Ammon's horn (tissue), 1 donor: ENCODE measurements around the gene PARD3.
"Not testable (repeated sequence)": the region's sequence is repeated elsewhere in the genome, so short reads cannot be mapped to it uniquely, and the experiment has no call there.

Source experiments
- DNase-seq: peaks from one replicate; pipeline ENCODE4 v3.0.0-alpha.2; 2016; ENCODE audit warnings: low spot score

The PARD3 gene

DNA sequence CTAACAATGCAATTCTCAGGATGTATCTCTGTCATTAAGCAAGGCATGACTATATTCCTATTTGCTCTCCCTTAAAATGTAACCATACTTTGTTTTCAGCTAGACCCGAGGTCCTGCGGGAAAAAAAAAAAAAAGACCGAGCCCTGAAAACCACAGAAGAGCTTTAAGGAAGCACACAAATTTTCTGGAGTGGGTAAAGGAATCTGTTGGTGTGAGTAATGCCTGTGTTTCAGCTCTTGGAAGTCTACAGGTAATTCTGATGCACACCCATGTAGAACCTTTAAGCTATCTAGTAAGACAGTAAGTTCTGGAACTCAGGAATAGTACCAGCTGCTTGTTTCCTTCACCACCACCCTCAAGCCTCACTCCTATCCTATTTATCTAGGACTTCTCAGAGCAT lies 351.1 kb downstream of the PARD3 start:
- no peak for DNase-seq

DNA sequence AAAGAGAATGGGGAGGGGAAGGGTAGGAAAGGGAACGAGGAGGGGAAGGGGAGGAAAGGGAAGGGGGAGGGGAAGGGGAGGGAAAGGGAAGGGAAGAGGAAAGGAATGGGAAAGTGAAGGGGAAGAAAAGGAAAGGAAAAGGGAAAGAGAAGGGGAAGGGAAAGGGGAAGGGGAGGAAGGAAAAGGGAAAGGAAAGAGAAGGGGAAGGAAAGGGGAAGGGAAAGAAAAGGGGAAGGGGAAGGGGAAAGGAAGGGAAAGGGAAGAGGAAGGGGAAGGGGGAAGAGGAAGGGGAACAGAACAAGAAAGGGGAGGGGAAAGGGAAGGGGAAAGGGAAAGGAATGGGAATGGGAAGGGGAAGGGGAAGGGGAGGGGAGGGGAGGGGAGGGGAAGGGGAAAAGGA lies 352.1 kb downstream of the PARD3 start:
- no peak for DNase-seq

DNA sequence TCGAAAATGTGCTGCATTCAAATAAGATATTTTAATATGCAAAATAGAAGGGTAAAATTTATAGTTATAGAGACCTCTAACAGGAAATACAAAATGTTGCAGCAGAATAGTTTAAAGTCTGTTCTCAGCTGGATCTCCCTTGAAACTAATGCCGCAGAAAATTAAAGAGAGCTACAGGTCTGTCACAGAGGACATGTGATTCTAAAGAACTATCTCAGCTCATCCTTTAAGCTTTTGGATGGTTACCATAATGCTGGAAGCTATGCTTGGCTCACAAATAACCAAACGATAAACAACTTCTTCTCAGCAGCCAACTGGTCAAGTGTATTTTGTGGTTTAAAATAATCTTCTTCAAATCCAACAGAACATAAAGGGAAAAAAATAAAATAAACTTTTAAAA lies 353.0 kb downstream of the PARD3 start:
- no peak for DNase-seq

DNA sequence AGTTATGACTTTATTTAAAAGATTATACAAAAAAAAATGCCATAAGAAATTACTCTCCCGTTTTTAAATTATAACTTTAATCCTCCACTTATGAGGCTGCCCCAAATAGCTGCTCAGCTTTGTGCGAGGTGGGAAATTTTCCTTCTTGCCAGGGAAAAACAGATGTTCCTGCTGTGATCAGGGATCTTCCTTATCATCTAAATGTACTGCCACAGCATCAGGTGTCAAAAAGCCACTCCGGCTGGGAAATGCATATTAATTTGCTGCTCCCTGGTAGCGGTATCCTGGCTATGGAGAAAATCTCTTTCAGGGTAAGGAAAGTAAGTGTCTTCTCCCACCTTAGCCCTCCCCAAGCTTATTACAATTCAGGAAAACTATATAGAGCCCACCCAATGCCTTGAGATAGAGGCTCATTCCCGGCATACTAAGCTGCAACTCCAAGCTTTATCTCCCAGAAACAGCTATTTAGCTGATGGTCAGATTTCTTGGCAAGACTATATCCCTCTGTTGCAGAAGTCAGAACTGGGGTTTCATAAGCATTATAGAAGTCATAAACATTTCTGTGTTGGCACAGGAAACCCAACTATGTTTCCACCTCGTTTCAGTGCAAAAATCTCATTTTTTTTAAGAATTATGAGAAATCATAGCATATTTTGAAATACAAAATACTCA lies 360.4 kb downstream of the PARD3 start:
- DNase-seq = no peak

DNA sequence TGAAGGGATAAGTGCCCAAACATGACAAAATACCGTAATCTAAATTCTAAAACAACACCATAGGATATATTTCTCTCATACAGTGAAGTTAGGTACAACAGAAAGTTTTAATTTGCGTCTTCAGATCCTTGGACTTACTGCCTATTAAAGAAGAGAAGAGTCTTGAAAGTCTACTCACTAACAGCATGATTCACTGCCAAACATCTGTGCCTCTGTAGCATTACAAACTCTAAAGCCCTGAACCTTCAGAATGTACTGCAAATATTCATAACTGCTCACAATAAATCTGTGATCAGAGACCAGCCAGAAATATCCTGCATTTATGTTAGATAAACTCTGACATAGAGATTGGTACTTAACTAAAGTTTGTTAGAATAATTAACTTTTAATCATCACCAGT lies 365.3 kb downstream of the PARD3 start:
- no peak for DNase-seq

DNA sequence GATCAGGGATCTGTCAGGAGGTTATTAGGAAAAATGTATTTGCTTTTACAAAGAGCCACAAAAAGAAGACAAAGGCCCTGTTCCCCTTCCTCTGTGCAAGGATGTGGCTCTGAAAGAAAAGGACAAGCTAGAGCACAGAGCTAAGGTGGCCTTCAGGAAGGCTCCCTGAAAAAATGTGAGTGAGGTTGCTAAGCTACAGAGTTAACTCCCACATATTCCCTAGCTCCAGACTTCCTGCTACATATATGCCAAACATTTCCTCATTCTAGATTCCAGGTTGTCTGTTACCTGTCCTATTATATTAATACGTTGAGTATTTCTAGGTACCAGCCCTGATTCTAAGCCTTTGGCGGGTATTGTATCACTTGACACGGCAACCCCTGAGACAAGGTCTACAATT lies 369.0 kb downstream of the PARD3 start:
- DNase-seq = no peak

DNA sequence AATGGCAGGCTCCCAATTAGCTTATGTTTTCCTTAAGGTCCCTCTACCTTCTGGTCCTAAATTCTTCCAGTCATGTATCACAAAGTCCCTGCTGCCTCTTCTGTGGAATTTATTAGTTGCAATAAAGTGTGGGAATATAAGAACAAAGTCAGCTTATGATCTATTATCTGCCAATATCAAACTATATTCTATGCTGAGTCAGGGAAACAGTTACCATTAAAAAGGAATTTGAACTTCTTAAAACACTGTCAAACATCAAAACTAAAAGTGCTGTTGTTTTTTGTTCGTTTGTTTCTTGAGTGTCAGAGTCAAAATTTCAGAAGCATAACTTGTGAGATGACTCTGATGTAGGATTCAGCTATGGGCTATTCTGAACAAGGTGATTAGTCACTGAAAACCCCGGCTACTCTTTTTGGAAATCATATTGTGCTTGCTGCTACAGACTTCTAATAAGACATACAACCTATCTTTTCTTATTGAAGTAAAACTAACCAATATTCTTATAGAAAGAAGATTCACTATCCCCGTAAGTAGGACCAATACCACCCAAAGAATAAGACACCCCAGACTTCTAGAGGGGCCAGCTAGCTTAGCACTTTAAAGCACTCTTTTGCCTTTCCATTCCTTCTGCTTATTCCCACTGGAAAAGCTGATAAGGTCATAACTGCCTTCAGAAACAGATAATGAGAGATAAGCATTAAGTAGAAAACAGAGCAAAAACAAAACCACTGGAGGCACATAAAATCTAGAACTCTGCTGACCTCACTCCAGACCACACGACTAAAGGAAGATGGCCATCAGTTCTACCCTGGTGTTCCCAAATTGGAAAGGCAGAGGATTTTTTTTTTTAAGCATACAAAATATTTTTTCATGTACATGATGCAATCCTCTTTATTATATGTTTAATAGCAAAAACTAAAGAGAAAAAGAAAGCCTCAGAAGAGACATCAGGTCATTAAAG lies 370.6 kb downstream of the PARD3 start:
- DNase-seq = no peak

DNA sequence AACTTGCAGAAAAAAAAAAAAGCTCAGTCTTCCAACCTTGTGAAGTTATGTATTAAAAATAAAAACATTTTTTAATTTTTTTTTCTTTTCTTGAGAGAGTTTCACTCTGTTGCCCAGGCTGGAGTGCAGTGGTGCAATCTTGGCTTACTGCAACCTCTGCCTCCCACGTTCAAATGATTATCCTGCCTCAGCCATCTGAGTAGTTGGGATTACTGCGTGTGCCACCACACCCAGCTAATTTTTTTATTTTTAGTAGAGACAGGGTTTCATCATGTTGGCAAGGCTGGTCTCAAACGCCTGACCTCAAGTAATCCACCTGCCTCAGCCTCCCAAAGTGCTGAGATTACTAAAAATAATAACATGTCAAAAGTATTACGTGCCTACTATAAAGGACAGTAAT lies 375.7 kb downstream of the PARD3 start:
- not testable (repeated sequence) for DNase-seq

DNA sequence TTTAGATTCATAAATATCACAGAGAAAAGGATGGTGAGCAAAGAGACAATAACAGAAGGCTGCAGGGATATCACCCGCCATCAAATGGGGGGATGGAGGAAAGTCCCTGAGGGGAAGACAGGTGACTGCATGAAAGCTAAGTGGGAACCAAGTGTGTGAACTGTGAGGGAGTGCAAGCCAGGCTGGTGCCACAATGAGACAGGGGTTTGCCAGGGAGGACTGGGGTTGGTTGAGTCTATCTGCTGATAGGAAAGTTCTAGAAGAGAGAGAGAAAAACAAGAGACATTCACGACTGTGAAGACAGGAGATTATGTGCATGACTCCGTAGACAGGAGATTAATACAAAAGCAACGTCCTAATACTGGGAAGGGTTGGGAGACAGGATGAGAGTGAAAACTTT lies 376.4 kb downstream of the PARD3 start:
- DNase-seq = no peak

DNA sequence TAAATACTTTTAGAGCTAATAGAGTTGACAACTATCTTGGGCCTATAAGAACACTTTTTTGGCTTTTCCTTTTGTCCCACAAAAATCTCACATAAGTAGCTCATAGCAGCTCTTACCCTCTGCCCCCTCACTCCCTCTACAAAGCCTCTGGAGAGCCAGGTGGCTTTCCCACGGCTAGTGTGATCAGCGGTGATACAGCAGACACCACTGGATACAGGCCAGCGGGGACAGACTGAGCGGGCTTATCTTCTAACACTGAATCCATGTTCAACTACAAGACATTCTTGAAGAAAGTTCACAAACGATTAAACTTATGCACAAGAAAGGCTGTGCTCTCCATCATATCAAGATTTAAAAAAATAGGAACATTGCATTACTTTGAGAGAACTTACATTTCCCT lies 377.2 kb downstream of the PARD3 start:
- DNase-seq = no peak

DNA sequence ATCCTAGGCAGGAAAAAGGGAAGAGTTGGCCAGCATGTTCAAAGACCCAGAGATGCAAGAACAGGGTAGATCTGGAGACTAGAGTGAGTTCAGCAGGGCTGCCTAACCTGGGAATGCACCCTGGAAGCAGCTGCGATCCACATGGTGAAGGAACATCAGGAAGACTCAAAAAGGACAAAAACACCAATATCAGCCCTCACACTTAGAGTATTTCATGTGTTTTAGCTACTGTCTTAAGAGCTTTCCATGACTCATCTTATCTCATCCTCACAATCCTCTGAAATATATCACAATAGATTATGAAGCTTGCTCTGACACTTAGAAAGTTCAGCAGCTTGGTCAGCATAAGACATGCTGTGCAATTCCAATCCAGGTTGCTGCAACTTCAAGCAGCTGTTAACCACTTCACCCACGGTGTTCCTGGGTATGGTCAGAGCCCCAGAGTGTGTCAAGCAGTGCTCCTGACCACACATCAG lies 380.9 kb downstream of the PARD3 start:
- DNase-seq = no peak

DNA sequence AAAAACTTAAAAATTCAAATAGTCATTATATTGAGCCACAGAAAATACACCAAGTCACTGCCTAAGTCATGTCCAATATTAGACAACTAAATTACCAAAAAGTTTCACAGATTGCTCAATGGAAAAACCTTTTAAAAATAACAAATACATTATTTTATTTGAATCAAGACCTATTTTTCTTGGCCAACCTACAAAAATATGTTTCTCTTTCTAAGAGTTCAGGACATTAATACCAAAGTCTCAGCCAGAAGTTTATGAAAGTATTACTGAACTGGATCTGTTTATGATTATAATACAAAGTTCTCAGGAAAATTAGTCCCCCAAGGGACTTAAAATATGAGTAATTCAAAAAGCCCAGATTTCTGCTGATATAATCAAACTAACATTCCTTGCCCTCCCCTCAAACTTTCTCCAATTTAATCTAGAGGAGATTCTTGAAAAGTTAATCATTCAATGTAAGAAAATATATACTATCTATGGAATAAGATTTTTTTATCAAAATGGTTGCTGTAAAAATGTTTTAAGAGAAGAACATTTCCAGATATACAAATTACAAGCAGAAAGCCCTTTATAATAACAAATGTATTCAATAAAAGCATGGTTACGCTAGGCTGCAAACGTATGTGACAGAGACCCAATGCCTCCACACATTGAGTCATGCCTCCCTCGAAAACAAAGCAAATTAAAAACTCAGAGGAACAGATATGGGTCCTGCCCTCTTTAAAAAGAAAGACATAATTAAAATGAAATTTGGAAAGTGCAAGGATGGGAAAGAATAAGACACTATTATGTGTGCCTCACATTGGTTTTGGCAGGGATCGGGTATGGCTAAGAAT lies 381.6 kb downstream of the PARD3 start:
- DNase-seq = no peak

DNA sequence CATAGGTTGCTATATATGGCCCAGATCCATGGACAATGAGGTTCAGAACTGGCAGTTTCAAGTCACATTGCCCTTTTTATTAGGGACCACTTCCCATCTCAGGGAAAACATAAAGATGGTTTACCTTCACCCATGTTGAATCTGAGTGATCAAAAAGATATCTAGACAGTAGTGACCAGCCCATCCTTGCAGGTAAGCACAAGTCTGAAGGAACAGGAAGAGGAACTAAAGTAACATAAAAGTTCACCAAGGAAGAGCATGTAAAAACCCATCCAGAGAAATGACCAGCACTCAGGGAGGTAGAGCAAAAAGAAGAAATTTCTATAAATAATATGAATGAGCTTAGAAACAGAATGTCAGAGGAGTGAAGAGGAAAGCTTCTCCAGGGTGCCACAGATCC lies 382.5 kb downstream of the PARD3 start:
- DNase-seq = no peak

DNA sequence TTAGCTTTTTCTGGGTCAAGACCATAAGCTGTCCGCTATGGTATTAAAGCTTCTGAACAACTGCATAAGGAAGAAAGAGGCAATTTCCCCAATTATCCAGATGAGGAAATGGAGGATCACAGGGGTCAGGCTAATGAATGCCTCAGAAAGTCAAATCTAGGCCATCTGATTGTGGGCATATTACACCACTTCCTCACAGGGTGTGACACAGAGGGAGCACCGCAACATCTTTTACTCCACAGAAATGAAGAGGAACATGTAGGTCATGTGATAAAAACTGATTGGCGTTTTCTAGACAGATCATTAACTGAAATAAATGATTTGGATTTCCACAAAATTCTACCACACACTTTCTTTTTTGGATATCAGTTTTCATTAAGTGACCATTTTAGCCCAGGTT lies 384.4 kb downstream of the PARD3 start:
- DNase-seq = no peak

DNA sequence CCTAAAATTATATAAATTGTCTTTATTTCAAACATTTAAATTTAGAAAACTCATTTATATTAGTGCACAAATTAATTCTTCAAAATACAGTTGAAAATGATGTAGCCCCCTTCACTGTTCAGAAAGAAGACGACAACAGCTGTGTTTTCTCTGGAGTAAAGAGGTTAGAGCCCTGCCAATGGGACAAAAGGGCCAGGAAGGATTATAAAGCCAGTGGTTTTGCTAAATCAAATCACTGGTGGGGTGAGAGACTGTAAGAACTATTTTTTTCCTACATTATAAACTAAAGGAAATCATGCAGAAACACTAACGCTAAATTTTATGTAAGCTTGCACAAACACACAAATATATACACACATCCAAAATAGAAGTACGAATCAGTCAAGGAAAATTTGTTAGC lies 386.6 kb downstream of the PARD3 start:
- no peak for DNase-seq

DNA sequence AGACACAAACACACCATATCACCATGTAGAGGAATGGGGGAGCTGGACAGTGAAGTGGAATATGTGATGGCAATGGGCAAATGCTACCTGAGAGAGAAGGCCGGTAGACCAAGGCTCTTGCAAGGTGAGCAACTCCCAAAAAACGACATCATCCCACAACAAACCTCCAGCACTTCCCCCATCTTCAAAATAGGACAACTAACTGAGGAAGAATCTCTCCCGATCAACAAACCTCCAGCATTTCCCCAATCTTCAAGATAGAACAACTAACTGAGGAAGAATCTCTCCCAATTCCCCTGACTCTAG lies 387.2 kb downstream of the PARD3 start:
- no peak for DNase-seq

DNA sequence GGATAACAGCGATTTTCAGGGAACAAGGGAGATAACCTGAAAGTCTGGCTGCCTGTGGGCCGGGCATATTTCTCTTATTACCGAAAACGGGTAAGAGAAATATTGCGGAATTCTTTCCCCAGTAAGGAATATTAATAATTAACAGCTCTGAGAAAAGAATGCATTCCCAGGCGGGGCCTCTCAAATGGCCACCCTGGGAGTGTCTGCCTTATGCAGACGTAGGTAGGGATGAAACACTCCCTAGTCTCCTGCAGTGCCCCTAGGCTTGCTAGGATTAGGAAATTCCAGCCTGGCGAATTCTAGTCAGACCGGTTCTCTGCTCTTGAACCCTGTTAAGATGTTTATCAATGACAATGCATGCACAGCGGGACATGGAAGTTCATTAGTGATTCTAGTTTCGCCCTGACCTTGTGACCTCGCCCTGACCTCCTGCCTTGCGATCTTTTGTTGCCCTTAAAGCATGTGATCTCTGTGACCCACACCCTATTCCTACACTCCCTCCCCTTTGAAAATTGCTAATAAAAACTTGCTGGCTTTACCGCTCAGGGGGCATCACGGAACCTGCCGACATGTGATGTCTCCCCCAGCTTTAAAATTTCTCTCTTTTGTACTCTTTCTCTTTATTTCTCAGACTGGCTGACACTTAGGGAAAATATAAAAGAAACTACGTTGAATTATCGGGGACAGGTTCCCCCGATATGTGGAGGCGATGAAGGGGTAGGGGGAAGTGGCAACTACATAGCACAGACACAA lies 387.8 kb downstream of the PARD3 start:
- DNase-seq = not testable (repeated sequence)

DNA sequence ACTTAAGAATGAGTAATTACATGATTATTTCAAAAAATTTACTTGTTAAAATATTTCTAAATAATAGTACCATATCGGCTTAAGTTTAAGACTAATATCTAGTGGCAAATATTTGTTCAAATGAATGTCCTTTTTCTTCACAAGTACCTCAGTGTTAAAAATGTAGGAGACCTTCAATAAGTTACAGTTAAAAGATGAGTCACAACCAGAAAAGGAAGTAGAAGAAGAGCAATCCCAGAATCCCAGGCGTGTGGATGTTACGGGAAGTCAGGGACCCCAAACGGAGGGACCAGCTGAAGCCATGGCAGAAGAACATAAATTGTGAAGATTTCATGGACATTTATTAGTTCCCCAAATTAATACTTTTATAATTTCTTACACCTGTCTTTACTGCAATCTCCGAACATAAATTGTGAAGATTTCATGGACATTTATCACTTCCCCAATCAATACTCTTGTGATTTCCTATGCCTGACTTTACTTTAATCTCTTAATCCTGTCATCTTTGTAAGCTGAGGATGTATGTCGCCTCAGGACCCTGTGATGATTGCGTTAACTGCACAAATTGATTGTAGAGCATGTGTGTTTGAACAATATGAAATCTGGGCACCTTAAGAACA lies 388.4 kb downstream of the PARD3 start:
- DNase-seq = not testable (repeated sequence)

DNA sequence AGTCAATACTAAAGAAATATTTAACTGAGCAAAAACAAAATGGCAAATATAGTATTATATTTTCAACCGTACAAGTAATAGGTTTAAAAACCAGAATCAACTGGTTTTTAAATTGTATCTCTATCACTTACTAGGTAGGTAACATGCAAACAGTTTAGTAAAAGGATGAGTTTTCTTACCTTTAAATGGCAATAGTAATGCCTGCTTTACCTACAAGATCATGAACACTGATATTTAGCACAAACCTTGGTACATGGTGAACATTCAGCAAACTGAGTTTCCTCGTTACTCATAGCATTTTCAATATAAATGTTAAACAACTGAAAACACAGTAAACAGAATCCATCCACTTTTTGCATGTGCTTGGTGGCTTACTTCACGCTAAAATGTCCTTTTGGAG lies 389.1 kb downstream of the PARD3 start:
- no peak for DNase-seq

DNA sequence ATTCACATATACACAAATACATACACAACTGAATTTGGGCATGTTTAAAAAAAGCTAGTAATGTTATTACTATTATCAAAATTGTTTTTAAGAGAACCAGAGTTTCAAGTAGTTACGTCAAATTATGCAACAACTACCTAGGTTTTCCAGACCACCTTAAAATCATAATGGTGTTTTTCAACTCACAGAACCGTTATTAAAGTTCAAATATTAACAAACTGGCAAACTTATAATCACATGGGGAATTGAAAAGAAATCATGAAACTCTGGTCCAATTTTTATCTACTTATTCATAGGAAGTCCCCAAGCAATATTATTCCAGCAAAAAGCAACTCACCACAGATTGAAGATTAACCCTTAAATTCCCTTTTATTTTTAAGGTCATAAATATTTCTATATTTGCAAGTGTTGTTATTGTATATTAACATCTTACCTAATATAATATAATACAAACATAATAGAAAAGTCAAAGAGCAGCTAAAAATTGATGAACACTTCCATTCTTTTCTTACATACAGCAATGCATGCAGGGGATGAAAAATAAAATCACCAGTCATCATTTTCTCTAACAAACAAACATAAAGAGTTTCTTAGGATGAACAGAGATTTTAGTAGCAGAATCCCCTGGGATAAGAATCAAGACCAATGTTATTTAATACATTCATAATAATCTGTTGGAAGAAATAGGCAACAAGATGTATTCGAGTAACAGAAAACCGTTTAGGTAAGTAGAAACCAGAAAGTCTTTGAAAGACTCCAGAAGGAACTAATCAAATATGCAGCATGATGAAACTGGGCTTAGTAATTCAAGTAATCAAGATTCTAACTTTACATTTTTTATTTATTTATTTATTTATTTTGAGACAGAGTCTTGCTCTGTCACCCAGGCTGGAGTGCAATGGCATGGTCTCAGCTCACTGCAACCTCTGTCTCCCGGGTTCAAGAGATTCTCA lies 391.1 kb downstream of the PARD3 start:
- DNase-seq = no peak
